Kidney epithelial cell (primary cell): ENCODE data around the gene FALEC. TPM values are rescaled to one million over a fixed set of nuclear protein-coding genes. Genes with fewer than 3 reads are reported as not detected.
A peak's percentile ranks its signal among the peaks of the same experiment; 100 is the strongest.

Experiments
- DNase-seq: peaks from one replicate; pipeline ENCODE4 v3.0.0-alpha.2; 2010; ENCODE audit warnings: low read depth
- H3K27me3 ChIP-seq: 2 replicates; pipeline ENCODE4 v1.6.0; 2011; ENCODE audit warnings: low read length; ENCODE audit not compliant: control insufficient read depth, insufficient read depth
- H3K36me3 ChIP-seq: 2 replicates; pipeline ENCODE4 v1.5.1; 2011; ENCODE audit warnings: low read length; ENCODE audit not compliant: control insufficient read depth, insufficient read depth
- H3K4me3 ChIP-seq: 2 replicates; pipeline ENCODE4 v1.5.1; 2011; ENCODE audit warnings: low read depth, mild to moderate bottlenecking, control low read depth, low read length
- CTCF ChIP-seq: IDR thresholded peaks from 2 replicates; pipeline ENCODE4 v1.5.1; 2011; ENCODE audit warnings: mild to moderate bottlenecking, moderate library complexity, low read length, control low read depth, inconsistent platforms; ENCODE audit not compliant: insufficient read depth, poor library complexity, severe bottlenecking
- total RNA-seq: library from RNA; depleted of rRNA; stranded (reverse); fragments of >200 nt; gene quantifications from 2 replicates; pipeline ENCODE4 v1.2.3, GENCODE V29; 2015

The FALEC gene
- total RNA-seq, 1 donor from 2014 or later, result not detected

DNA sequence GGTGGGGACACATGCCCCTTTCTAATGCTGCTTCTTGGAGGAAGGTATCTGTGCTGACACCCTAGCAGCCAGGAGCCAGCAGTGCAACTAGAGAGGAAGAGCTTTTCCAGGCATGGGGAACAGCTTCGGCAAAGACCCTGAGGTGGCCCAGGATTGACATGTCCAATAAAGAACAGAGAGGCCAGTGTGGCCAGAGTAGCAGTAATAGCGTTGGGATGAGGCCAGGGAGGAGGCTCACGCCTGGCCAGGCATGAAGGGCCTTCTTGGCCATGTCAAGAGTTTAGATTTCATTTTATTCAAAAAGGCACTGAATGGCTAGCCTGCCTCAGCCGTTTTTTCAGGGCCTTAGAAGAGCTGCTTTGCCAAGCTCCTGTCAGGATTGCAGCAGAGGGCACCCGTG lies 17.3 kb downstream of the FALEC start:
- H3K27me3 ChIP-seq, result no peaks in the 10 kb centered on the region
- TF ChIP-seq CTCF, result no peak
- H3K4me3 ChIP-seq, result no peak overlapping the region
- no peak for DNase-seq
- no peaks in the 10 kb centered on the region for H3K36me3 ChIP-seq

- Histone ChIP-seq H3K36me3 (no peaks in the 10 kb centered on the region), H3K4me3 (no peak overlapping the region), H3K27me3 (no peaks in the 10 kb centered on the region)
- no peak for DNase-seq
- TF ChIP-seq CTCF, result no peak
Measured at GRCh38 chr1:150534002-150534401, 18.4 kb downstream of the FALEC start.

GRCh38 chr1:150535511-150536287 lies 20.1 kb downstream of the FALEC start:
- no peak for TF ChIP-seq CTCF
- no peaks in the 10 kb centered on the region for H3K27me3 ChIP-seq
- no peaks in the 10 kb centered on the region for H3K36me3 ChIP-seq
- no peak for DNase-seq
- H3K4me3 ChIP-seq, result no peak overlapping the region

GRCh38 chr1:150536836-150537731 lies 21.5 kb downstream of the FALEC start:
- no peak overlapping the region for H3K4me3 ChIP-seq
- H3K36me3 ChIP-seq, result no peaks in the 10 kb centered on the region
- H3K27me3 ChIP-seq, result no peaks in the 10 kb centered on the region
- no peak for DNase-seq
- no peak for TF ChIP-seq CTCF

DNA sequence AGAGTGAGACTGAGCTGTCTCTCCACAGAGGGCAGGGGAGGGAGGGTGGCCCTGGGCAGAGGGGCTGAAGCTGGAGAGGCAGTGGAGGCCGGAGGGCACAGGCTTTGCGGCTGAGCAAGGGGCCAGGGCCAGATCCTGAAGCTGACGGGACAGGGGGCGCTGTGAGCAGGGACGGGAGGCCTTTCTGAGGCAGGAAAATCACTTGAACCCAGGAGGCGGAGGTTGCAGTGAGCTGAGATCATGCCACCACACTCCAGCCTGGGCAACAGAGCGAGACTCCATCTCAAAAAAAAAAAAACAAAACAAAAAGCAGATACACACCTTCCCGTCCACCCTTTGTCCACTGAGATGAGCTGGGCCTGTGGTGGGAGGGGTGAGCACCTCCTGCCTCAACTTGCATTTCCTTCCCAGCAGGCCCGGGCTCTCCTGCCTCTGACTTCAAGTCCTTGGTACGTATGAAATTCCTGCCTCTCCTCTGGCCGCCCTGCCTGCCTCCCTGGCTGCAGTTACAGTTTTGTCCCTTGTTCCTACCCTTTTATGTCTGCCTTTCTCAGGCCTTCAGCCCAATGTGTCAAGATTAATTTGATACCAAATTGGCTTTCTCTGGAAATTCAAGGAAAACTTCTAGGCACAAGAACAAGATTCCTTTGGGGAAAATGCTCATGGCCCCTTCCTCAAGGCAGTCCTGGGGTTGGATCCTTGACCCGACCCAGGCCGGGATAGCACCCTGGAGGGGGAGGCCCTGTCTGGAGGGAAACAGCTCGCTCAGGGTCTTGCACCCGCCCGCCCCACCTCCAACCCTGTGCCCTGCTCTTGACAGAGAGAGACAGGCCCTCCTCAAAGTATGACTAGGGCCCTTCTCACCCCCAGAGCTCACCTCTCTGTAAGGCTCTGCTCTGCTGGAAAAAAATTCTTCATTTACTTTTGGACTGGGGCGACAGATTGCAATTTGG lies 22.5 kb downstream of the FALEC start:
- no peak for DNase-seq
- TF ChIP-seq CTCF, result peak; percentile 20
- Histone ChIP-seq H3K36me3 (no peaks in the 10 kb centered on the region), H3K4me3 (no peak overlapping the region), H3K27me3 (no peaks in the 10 kb centered on the region)
